Natural killer cell treated with Interleukin-12 subunit alpha and Interleukin-12 subunit beta and Interleukin-15 and Interleukin-18, amount 100 ng/mL, for 72 hours (primary cell): ENCODE results near the gene MYMX. TPM values are rescaled to one million over a fixed set of nuclear protein-coding genes. Genes with fewer than 3 reads are reported as not detected.
A peak's percentile ranks its signal among the peaks of the same experiment; 100 is the strongest.
"Not testable (repeated sequence)": the region's sequence is repeated elsewhere in the genome, so short reads cannot be mapped to it uniquely, and the experiment has no call there.

Source experiments
- ATAC-seq, 2 donors: fragments of 150-1000 bp; cut with Tn5 transposase in 1 of 2; sonication (Bioruptor Pico), chemical (Tn5 transposase) in 1 of 2; 2 replicates each; pipeline ENCODE4 v1.10.0; 2021
- DNase-seq: peaks from one replicate; pipeline ENCODE4 v3.0.0; 2022; ENCODE audit warnings: low spot score
- H3K27ac Mint-ChIP-seq, 2 donors: 1 replicate in 1 of 2; 2 replicates in 1 of 2; pipeline ENCODE4 v1.8.0; 2022; ENCODE audit warnings: mixed read lengths in 2 of 2, mild to moderate bottlenecking in 1 of 2, moderate library complexity in 1 of 2
- H3K27me3 Mint-ChIP-seq, 2 donors: 1 replicate in 1 of 2; 2 replicates in 1 of 2; pipeline ENCODE4 v1.8.0; 2022; ENCODE audit warnings: mixed read lengths in 2 of 2
- H3K36me3 Mint-ChIP-seq: one replicate; pipeline ENCODE4 v1.8.0; 2022; ENCODE audit warnings: mixed read lengths
- H3K4me1 Mint-ChIP-seq, 2 donors: 1 replicate in 1 of 2; 2 replicates in 1 of 2; pipeline ENCODE4 v1.8.0; 2022; ENCODE audit warnings: low read depth in 2 of 2, mixed read lengths in 2 of 2, mild to moderate bottlenecking in 1 of 2
- H3K4me3 Mint-ChIP-seq: one replicate; pipeline ENCODE4 v1.8.0; 2022; ENCODE audit warnings: mixed read lengths
- H3K9me3 Mint-ChIP-seq: 2 replicates; pipeline ENCODE4 v1.8.0; 2022; ENCODE audit warnings: mixed read lengths
- total RNA-seq, 2 donors: library from RNA; stranded (reverse); gene quantifications; one replicate each; pipeline ENCODE4 v1.2.3, GENCODE V29; 2022

The MYMX gene
- total RNA-seq, 2 donors from 2014 or later = not detected

GRCh38 chr6:44227148-44227793, 10.5 kb downstream of the MYMX start:
- Mint-ChIP-seq H3K27me3 (peaks cover 0 to 4% of the 10 kb centered on the region in 2 donors), H3K27ac (no peak overlapping the region), H3K4me1 (peaks cover 14 to 18% of the 10 kb centered on the region in 2 donors), H3K36me3 (no peaks in the 10 kb centered on the region), H3K9me3 (no peaks in the 10 kb centered on the region), H3K4me3 (no peak overlapping the region)
- DNase-seq (peak; percentile 46), ATAC-seq (no peak)

GRCh38 chr6:44228031-44228430, 11.3 kb downstream of the MYMX start:
- no peak for DNase-seq
- Mint-ChIP-seq H3K4me1 (peaks cover 9 to 12% of the 10 kb centered on the region in 2 donors), H3K4me3 (no peak overlapping the region), H3K27ac (no peak overlapping the region), H3K36me3 (no peaks in the 10 kb centered on the region), H3K27me3 (no peaks in the 10 kb centered on the region), H3K9me3 (no peaks in the 10 kb centered on the region)
- no peak for ATAC-seq

GRCh38 chr6:44228433-44228832, 11.7 kb downstream of the MYMX start:
- Mint-ChIP-seq H3K27ac (no peak overlapping the region), H3K4me3 (no peak overlapping the region), H3K27me3 (no peaks in the 10 kb centered on the region), H3K36me3 (no peaks in the 10 kb centered on the region), H3K9me3 (no peaks in the 10 kb centered on the region), H3K4me1 (peaks cover 9 to 11% of the 10 kb centered on the region in 2 donors)
- peak; percentile 60 for DNase-seq
- ATAC-seq = no peak

DNA sequence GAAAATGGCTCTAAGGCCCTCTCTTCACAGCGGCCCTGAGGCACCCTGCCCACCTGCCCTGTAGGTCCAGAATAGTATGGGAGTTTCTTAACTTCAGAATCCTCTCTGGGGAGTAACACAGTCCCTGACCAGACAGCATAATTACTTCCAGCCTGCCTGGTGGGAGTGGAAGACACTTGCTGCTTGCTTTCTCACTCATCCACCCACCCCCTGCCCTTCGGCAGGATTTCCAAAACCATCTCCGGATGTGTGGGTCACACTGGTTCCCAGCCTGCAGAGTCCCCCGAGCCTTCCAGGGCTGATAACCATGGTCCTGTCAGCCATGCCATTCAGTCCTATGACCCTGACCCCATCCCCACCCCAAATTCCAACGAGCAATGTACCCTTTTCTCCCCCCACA, 12.1 kb downstream of the MYMX start:
- H3K36me3 Mint-ChIP-seq = no peaks in the 10 kb centered on the region
- H3K27ac Mint-ChIP-seq = no peak overlapping the region

DNA sequence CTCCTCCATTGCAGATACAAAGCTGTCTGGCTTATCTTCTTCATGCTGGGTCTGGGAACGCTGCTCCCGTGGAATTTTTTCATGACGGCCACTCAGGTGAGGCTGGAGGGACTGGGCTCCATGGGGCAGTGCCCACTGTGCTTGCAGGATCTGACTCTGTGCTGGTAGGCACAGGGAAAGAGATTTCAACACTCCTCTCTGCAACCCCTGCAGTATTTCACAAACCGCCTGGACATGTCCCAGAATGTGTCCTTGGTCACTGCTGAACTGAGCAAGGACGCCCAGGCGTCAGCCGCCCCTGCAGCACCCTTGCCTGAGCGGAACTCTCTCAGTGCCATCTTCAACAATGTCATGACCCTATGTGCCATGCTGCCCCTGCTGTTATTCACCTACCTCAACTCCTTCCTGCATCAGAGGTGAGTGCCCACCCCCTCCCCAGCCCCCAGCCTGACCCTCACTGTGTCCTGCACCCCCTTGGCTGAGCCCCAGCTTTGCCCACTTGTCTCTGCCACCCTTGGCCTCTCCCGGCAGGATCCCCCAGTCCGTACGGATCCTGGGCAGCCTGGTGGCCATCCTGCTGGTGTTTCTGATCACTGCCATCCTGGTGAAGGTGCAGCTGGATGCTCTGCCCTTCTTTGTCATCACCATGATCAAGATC, 12.8 kb downstream of the MYMX start:
- Mint-ChIP-seq H3K27me3 (no peaks in the 10 kb centered on the region), H3K9me3 (no peaks in the 10 kb centered on the region), H3K27ac (no peak overlapping the region), H3K36me3 (no peaks in the 10 kb centered on the region), H3K4me1 (peaks cover 7 to 9% of the 10 kb centered on the region in 2 donors), H3K4me3 (no peak overlapping the region)
- DNase-seq (peak; percentile 41), ATAC-seq (no peak)

More for the DNA sequence above, 12.1 kb downstream of the MYMX start:
- no peak for ATAC-seq
- no peak overlapping the region for H3K4me3 Mint-ChIP-seq
- peaks cover 13 to 15% of the 10 kb centered on the region in 2 donors for H3K4me1 Mint-ChIP-seq
- no peaks in the 10 kb centered on the region for H3K27me3 Mint-ChIP-seq
- DNase-seq = no peak
- H3K9me3 Mint-ChIP-seq = no peaks in the 10 kb centered on the region

GRCh38 chr6:44230034-44230675, 13.4 kb downstream of the MYMX start:
- Mint-ChIP-seq H3K27ac (no peak overlapping the region), H3K27me3 (no peaks in the 10 kb centered on the region), H3K4me3 (no peak overlapping the region), H3K9me3 (no peaks in the 10 kb centered on the region), H3K36me3 (no peaks in the 10 kb centered on the region), H3K4me1 (peaks cover 4 to 5% of the 10 kb centered on the region in 2 donors)
- DNase-seq (peak; percentile 12), ATAC-seq (no peak)

GRCh38 chr6:44231426-44231825, 14.7 kb downstream of the MYMX start:
- not testable (repeated sequence) for ATAC-seq, H3K36me3 Mint-ChIP-seq, H3K4me1 Mint-ChIP-seq, H3K9me3 Mint-ChIP-seq, H3K27me3 Mint-ChIP-seq, H3K4me3 Mint-ChIP-seq, H3K27ac Mint-ChIP-seq
- peak; percentile 34 for DNase-seq

DNA sequence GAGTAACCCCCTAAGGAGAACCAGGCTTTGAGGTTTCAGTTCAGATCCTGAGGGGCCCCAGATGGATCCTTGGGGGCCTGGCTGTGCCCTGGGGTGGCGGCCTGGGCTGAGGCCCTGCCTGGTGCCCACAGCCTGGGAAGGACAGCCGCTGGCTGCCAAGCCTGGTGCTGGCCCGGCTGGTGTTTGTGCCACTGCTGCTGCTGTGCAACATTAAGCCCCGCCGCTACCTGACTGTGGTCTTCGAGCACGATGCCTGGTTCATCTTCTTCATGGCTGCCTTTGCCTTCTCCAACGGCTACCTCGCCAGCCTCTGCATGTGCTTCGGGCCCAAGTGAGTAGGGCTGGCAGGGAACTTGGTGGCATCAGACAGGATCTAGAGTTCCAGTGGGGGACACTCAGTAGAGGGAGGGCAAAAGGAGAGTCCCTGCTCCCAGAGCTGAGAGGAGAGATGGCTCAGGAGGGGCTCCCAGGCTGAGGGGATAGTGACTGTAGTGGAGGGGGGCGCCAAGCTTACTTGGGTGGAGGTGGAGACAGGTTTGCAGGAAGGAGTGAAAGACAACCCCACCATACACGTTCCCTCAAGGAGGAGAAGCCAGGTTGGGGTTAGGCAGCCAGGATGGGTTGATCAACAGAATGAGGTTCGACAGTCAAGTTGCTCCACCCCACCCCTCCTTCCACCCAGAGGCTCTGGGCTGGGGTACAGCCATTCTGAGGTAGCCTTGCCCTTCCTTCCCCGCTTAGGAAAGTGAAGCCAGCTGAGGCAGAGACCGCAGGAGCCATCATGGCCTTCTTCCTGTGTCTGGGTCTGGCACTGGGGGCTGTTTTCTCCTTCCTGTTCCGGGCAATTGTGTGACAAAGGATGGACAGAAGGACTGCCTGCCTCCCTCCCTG, 16.2 kb downstream of the MYMX start:
- no peaks in the 10 kb centered on the region for H3K9me3 Mint-ChIP-seq
- DNase-seq = peak; percentile 54
- H3K27me3 Mint-ChIP-seq = no peaks in the 10 kb centered on the region
- ATAC-seq = no peak
- H3K27ac Mint-ChIP-seq = peak overlapping the region; percentile 33 to 74
- no peak overlapping the region for H3K4me3 Mint-ChIP-seq
- H3K36me3 Mint-ChIP-seq = no peaks in the 10 kb centered on the region
- peaks cover 4 to 12% of the 10 kb centered on the region in 2 donors for H3K4me1 Mint-ChIP-seq

DNA sequence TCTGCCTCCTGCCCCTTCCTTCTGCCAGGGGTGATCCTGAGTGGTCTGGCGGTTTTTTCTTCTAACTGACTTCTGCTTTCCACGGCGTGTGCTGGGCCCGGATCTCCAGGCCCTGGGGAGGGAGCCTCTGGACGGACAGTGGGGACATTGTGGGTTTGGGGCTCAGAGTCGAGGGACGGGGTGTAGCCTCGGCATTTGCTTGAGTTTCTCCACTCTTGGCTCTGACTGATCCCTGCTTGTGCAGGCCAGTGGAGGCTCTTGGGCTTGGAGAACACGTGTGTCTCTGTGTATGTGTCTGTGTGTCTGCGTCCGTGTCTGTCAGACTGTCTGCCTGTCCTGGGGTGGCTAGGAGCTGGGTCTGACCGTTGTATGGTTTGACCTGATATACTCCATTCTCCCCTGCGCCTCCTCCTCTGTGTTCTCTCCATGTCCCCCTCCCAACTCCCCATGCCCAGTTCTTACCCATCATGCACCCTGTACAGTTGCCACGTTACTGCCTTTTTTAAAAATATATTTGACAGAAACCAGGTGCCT, 16.9 kb downstream of the MYMX start:
- Mint-ChIP-seq H3K9me3 (no peaks in the 10 kb centered on the region), H3K4me3 (no peak overlapping the region), H3K4me1 (peaks cover 11 to 19% of the 10 kb centered on the region in 2 donors), H3K36me3 (no peaks in the 10 kb centered on the region), H3K27me3 (no peaks in the 10 kb centered on the region), H3K27ac (peak overlapping the region; percentile 33 to 74)
- DNase-seq = no peak
- no peak for ATAC-seq

DNA sequence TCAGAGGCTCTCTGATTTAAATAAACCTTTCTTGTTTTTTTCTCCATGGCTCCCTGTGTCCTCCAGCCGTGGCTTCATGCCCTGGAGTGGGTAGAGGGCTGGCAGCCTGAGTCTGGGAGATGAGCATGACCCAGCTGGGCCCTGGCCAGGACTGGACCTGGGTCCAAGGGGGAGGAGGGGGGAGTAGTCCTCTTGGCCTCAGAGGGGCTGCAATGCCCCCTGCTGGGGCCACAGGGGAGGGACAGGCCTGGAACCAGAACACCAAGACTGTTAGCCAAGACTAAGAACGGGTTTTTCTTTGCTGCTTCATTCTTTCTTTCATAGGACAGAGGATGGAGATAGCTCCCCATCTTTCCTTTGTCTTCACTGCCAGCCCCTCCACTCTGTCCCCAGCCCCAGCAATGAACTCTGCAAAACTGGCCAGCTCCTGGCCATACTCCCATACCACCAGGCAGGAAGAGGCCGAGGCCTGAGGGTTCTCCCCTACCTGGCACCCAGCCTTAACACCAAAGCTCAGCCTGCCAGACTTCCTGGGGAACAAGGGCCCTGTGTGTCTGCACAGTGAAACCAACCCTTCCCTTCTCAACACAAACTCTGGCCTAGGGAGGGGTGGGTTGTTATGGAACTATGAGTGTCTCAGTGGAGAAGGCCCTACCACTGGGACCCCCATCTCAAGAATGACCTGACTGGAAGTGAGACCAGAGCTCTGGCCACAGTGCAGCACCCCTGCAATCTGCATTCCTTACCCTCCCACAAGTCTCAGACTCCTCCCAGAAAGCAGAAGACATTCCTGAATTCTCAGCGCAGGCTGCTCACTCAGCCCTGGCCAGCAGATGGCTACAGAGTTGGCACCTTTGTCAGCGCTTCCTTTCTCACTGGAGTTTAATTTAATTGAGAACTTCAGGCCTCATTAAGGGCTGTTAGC, 17.6 kb downstream of the MYMX start:
- Mint-ChIP-seq H3K9me3 (no peaks in the 10 kb centered on the region), H3K4me1 (peaks cover 13 to 20% of the 10 kb centered on the region in 2 donors), H3K4me3 (no peak overlapping the region), H3K36me3 (no peaks in the 10 kb centered on the region), H3K27me3 (no peaks in the 10 kb centered on the region), H3K27ac (peak overlapping the region; percentile 33 to 74)
- DNase-seq (peak; percentile 57), ATAC-seq (no peak)

- DNase-seq (peak; percentile 31), ATAC-seq (no peak)
- no peaks in the 10 kb centered on the region for H3K36me3 Mint-ChIP-seq
- no peak overlapping the region for H3K4me3 Mint-ChIP-seq
- H3K9me3 Mint-ChIP-seq = no peaks in the 10 kb centered on the region
- peaks cover 13 to 20% of the 10 kb centered on the region in 2 donors for H3K4me1 Mint-ChIP-seq
- no peaks in the 10 kb centered on the region for H3K27me3 Mint-ChIP-seq
- peak overlapping the region in 1 of 2 donors; percentile 30 for H3K27ac Mint-ChIP-seq
These were observed 18.5 kb downstream of the MYMX start for GRCh38 chr6:44235269-44235668.

DNA sequence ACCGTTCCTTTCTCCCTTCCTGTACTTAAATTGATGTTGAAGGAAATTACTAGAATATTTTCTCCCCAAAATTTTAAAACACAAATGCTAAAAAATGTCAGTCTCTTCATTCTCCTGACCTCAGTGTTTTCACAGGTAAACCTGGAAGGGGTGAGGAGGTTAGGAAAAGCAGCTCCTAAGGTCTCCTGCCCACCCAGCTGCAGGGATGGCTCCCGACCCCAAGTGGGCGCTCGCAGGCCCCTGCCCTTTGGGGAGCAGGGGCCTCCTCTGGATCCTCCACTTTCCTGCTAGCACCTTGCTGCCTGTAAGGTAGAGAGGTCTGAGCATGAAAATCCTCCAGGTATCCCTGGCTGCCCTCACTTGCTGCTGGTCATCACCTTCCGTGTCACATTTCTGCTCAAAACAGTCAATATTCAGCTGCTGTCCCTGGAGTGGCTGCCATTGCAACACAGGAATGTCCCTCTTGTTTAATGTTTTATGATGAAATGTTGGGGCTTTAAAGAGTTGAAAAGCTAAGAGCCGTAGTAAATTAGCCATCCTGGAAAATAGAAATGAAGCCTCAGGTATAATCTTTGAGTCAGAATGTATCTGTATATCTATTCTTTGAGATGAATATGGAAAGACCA, 19.3 kb downstream of the MYMX start:
- peak overlapping the region in 1 of 2 donors; percentile 91 for H3K27ac Mint-ChIP-seq
- no peak overlapping the region for H3K4me3 Mint-ChIP-seq

More for the DNA sequence above, 19.3 kb downstream of the MYMX start:
- Mint-ChIP-seq H3K9me3 (no peaks in the 10 kb centered on the region), H3K36me3 (no peaks in the 10 kb centered on the region), H3K4me1 (peaks cover 13 to 20% of the 10 kb centered on the region in 2 donors), H3K27me3 (no peaks in the 10 kb centered on the region)
- DNase-seq = peak; percentile 47
- ATAC-seq = no peak
